ENCODE data around the gene DAPP1. TPM values are rescaled to one million over a fixed set of nuclear protein-coding genes. Genes with fewer than 3 reads are reported as not detected.

DAPP1 gene
- total and polyA plus RNA-seq, 10 of the 15 experiments (the other 5 are each of a cell fraction or from before 2014, with no cell fraction given) = 46.5 to 147 (median 74.2) TPM

GRCh38 chr4:99848591-99849001, 32.0 kb downstream of the DAPP1 start (continued):
- no peak for TF ChIP-seq CUX1 (IDR thresholded peaks at IDR 0.05; ENCODE audit: insufficient replicate concordance, low read depth, low read length)
- no peak for TF ChIP-seq ZNF687 (IDR thresholded peaks at IDR 0.05)
- TF ChIP-seq ATF3 (IDR thresholded peaks at IDR 0.05; ENCODE audit: borderline replicate concordance, extremely low read depth, low read depth, low read length) = no peak
- TF ChIP-seq NR2F1 (conservative IDR thresholded peaks at IDR 0.05) = peak; percentile 57; the same call in 1 of the 2 replicates
- TF ChIP-seq JUND (IDR thresholded peaks at IDR 0.05; ENCODE audit: low read depth, low read length) = no peak
- TF ChIP-seq CREM (IDR thresholded peaks at IDR 0.05; ENCODE audit: low read depth) = no peak
- no peak for TF ChIP-seq POLR2AphosphoS5 (IDR thresholded peaks at IDR 0.05; ENCODE audit: low read length)
- peak in 1 of 2 experiments; percentile 68; a peak in 3 of 4 replicates for TF ChIP-seq IKZF2 (IDR thresholded peaks at IDR 0.05)
- TF ChIP-seq CEBPB (IDR thresholded peaks at IDR 0.05; ENCODE audit: borderline replicate concordance in 1 of 2, low read depth in 2 of 2, low read length in 2 of 2) = no peak
- no peak for TF ChIP-seq PAX5 (IDR thresholded peaks at IDR 0.05; ENCODE audit: borderline replicate concordance, low read depth, low read length)
- no peak for TF ChIP-seq ZBTB11 (CRISPR knock-in tag; IDR thresholded peaks at IDR 0.05)
- no peak for TF ChIP-seq ZBTB40 (IDR thresholded peaks at IDR 0.05; ENCODE audit: borderline replicate concordance)
